Frontal cortex (tissue), 4 donors: ENCODE data around the gene CLTRN. TPM values are rescaled to one million over a fixed set of nuclear protein-coding genes. Genes with fewer than 3 reads are reported as not detected.
"Not testable (repeated sequence)": the region's sequence is repeated elsewhere in the genome, so short reads cannot be mapped to it uniquely, and the experiment has no call there.

Experiments
- DNase-seq, 2 donors: peaks; one replicate each; pipeline ENCODE4 v3.0.0; 2012; ENCODE audit warnings: low spot score in 2 of 2
- FAIRE-seq: peaks from 2 replicates; lab custom pipeline; 2012; peaks lifted over from hg19 to GRCh38; lab: Jason Lieb, UNC
- total RNA-seq: library from RNA; depleted of rRNA; stranded (reverse); fragments of >200 nt; gene quantifications from one replicate; pipeline ENCODE4 v1.2.3, GENCODE V29; 2014
- donor health status: control.
- donor health status: control.
- donor health status: control.

CLTRN gene
- total RNA-seq, 1 donor from 2014 or later, result 0.41 TPM

DNA sequence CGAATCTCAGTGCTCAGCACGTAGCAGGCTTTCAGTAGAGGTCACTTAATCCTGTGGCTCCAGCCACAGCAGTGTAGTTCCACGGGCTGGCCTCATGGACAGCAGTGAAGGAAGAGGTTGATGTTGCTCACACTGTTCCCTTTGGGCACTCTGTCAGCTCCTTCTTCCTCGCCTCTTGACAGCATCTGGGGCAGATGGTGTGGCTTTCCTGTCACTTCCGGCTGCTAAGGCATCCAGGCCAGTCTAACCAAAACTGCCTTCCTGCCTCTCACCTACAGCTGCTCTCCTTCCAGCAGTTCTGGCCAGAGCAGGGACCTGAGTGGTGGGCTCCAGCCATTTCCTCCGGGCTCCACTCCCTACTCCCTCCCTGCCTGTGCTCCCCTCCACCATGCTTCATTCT lies 9.8 kb downstream of the CLTRN start:
- not testable (repeated sequence) for DNase-seq, FAIRE-seq

DNA sequence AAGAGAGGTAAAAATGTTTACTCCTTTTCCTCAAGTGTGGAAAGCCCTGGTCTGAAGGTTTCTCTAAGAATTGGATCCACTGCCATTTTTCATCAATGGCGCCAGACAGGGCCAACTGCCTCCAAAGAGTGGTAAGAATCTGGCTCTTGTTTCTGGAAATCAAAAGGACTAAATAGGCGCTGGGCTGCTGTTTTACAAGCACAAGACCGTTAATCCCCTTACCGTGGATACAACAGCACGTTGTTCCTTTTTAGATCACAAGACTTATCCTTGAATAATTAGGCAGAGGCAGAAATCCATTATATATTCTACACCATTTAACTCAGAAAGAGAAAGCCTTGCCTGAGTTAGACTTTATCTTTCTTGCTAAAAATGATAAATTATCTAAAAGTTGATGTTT lies 10.6 kb downstream of the CLTRN start:
- DNase-seq (no peak), FAIRE-seq (no peak)

DNA sequence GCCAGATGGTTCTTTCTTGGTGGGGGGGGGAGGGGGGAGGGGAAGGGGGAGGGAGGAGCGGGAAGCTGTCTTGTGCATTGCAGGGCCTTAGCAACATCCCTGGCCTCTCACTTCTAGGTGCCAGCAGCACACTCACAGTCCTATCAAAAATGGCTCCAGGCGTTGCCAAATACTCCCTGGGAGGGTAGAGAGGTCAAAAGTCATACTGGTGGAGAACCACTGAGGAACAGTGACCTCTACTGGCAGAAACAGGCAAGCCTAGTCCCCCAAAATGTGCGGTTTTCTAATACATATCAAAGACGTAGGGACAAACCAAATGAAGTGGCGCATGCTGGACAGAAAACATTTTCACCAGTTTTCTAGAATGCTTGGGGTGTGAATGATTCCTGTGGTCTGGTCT lies 17.1 kb downstream of the CLTRN start:
- not testable (repeated sequence) for FAIRE-seq, DNase-seq

GRCh38 chrX:15646543-15646942 lies 18.1 kb downstream of the CLTRN start:
- FAIRE-seq (no peak), DNase-seq (no peak)

- no peak for FAIRE-seq
- no peak for DNase-seq
These were observed 18.6 kb downstream of the CLTRN start for GRCh38 chrX:15646031-15646430.

GRCh38 chrX:15645266-15645665 lies 19.3 kb downstream of the CLTRN start:
- FAIRE-seq (no peak), DNase-seq (no peak)

- DNase-seq, result no peak
- FAIRE-seq, result no peak
These were observed 20.1 kb downstream of the CLTRN start for GRCh38 chrX:15644560-15644872.

- FAIRE-seq, result no peak
- DNase-seq, result no peak
These were observed 20.6 kb downstream of the CLTRN start for GRCh38 chrX:15643786-15644559.

DNA sequence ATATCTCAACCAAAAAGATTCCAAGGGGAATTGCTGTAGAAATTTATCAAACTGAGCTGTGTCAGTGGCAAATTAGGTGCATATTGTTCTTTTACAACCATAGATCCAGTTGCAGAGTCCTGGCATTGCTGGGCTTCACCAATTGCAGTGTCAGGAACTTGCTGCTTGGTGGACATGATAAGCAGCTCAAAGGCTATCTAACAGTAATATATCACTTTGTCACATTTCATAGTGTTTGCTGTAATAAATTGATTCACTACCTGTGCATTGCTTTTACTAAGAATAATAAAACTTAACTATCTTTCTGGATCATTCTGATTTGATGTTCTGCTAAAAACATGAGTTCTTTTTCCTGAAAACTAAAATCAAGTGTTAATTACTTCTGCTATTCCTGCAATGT lies 33.0 kb downstream of the CLTRN start:
- FAIRE-seq (no peak), DNase-seq (no peak)

- FAIRE-seq (no peak), DNase-seq (no peak)
These were observed 41.6 kb downstream of the CLTRN start for GRCh38 chrX:15623054-15623453.

DNA sequence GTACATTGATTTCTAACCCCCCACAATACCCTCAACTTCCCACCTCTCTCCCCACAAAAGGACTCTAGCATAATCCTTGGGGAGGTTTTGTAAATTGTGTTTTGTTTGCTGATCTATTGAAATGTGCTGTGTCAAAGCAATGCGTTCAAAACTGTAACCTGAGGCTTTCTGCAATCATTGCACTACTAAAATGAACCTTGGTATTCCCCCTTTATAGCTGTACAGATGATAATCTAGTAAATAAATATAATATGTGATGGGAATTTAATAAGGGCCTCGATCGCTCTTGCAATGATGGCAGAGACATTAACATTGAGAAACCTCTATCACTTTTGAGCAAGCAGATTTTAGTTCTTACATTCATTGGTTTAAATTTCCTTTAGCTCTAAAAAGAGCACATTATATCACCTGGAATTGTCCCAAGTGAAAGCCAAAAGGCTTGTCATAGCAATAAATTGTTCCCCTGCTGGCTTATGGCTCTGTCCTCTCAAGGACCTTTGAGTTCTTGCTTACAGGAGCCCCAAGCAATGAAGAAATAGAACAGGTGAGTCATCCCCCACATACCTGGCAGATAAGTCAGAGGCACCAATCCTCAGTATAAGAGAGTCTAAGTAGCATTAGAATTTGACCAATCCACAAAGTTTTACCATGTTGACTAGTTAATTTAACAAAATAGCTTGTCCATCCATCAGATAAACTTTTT lies 45.4 kb downstream of the CLTRN start:
- DNase-seq, result no peak
- no peak for FAIRE-seq

DNA sequence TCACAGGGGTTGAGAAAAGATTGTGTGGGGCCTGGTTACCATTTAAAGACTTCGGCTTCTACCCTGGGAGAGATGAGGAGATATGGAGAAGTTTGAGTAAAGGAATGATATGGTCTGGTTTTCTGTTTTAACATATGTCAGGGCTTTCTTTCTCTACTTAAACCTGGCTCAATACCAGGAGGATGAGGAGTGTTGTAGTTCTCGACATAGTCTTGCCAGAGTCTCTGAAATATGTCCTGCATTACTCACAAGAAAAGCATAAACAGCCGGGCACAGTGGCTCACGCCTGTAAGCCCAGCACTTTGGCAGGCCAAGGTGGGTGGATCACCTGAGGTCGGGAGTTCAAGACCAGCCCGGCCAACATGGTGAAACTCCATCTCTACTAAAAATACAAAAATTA lies 47.5 kb downstream of the CLTRN start:
- no peak for FAIRE-seq
- no peak for DNase-seq

- DNase-seq (no peak), FAIRE-seq (no peak)
These were observed 48.1 kb downstream of the CLTRN start for GRCh38 chrX:15616531-15616930.

DNA sequence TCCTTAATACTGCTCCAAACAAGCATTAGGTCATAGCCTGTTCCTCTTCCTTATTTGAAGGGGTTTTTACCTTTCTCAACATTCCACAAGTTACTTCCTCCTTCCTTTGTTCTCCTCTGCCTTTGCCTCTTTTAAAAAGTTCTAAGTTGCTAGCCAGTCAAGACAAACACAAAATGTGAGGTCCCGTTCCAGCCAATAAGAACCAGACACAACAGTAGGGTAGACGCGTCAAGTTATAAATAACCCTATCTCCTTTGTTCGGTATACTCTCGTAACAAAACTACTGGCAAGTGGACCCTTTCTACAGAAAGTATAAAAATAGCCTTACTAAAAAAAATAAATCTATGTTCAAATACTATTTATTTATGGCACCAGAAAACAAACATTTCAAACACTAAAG lies 57.5 kb downstream of the CLTRN start:
- FAIRE-seq (no peak), DNase-seq (no peak)

- DNase-seq, result no peak
- FAIRE-seq, result no peak
These were observed 58.5 kb downstream of the CLTRN start for GRCh38 chrX:15606136-15606535.

DNA sequence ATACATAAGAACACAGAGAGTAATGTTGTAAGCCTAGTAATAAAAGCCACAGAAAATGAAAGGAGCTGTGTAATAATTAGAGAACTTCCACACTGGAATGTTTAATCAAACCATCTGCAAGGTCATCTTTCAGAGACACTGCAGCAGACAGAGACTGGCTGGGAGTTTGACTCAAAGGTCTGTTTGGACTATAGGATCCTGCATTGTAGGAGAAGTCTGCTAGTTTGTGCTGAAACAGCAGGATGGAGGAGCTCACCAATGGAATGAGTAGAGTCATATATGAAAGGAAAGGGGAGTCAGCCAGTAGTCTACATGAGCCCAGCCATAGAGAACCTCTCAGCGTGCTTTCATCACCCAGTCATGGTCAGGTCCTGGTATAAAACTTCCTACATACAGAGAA lies 59.4 kb downstream of the CLTRN start:
- DNase-seq (no peak), FAIRE-seq (no peak)

- DNase-seq, result no peak
- no peak for FAIRE-seq
These were observed 61.8 kb downstream of the CLTRN start for GRCh38 chrX:15602761-15603160.

- no peak for FAIRE-seq
- no peak for DNase-seq
These were observed 62.7 kb downstream of the CLTRN start for GRCh38 chrX:15601932-15602331.

DNA sequence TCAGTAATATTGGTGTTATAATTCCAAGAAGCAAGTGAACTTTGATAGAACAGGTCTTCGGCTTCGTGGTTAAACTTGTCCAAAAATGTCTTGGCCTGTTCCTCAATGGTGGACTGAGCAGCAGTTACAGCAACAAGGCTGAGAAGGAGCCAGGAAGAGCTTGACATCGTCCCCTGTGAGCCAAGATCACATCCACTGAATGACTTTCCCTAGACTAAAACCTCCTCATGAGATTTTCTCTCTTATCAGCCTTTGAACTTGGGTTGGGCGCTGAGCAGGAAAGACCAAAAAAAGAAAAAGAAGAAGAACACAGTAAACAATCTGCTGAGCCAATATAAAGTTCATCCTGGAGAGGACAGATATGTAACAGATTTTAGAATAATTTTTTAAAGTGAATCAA lies 63.9 kb downstream of the CLTRN start, which contains the start of gene ACE2:
ACE2 (minus strand) TSS at position 216 of the 400 bp plus-strand sequence; CDS start at position 167, 49 bp downstream.
- FAIRE-seq, result no peak

GRCh38 chrX:15600049-15600448 lies 64.6 kb downstream of the CLTRN start:
- FAIRE-seq (no peak), DNase-seq (no peak)

More for the DNA sequence above, 63.9 kb downstream of the CLTRN start, which contains the start of gene ACE2:
- no peak for DNase-seq

GRCh38 chrX:15599461-15599860 lies 65.1 kb downstream of the CLTRN start:
- FAIRE-seq, result no peak
- DNase-seq, result no peak
